ENCODE results near the gene TEX52.

- TF ChIP-seq CTCF (IDR thresholded peaks at IDR 0.05; ENCODE audit: low read length) (no peak), EZH2 (optimal IDR thresholded peaks at IDR 0.05; ENCODE audit: low read depth, low read length) (no peak)
Observed at GRCh38 chr12:2904260-2904659, 47.4 kb upstream of the TEX52 start.
